Measurements from ENCODE around the gene CYGB. TPM values are rescaled to one million over a fixed set of nuclear protein-coding genes. Genes with fewer than 3 reads are reported as not detected.
A peak's percentile ranks its signal among the peaks of the same experiment; 100 is the strongest.
"Not testable (repeated sequence)": the region's sequence is repeated elsewhere in the genome, so short reads cannot be mapped to it uniquely, and the experiment has no call there.

CYGB gene
- total RNA-seq, 2 donors from 2014 or later: 7.0 to 13.8 TPM

- Histone ChIP-seq H3K27me3 (replicated peaks; ENCODE audit: insufficient read depth) (no peaks in the 10 kb centered on the region), H3K4me1 (replicated peaks) (peaks cover 7% of the 10 kb centered on the region), H3K27ac (no peak overlapping the region), H3K9me3 (no peaks in the 10 kb centered on the region), H3K4me3 (no peak overlapping the region), H3K36me3 (no peaks in the 10 kb centered on the region)
- WGBS: 92% methylated on average over 7 of the region's 7 CpGs
- intact Hi-C loops (cut with DNase I): loop anchor here (5.0 kb wide), 1 partner anchor 196 kb away; no protein-coding TSS in a partner anchor
- no peak for DNase-seq (ENCODE audit: low spot score)
- TF ChIP-seq POLR2AphosphoS5 (IDR thresholded peaks at IDR 0.05) (no peak), CTCF (IDR thresholded peaks at IDR 0.05) (no peak), POLR2A (IDR thresholded peaks at IDR 0.05) (no peak)
Measured at GRCh38 chr17:76521262-76521661, 16.2 kb downstream of the CYGB start.

- intact Hi-C loops (cut with DNase I): no loop called here
- H3K4me3 ChIP-seq: no peak overlapping the region
- H3K36me3 ChIP-seq: no peaks in the 10 kb centered on the region
- no peaks in the 10 kb centered on the region for H3K4me1 ChIP-seq (replicated peaks)
- H3K27me3 ChIP-seq (replicated peaks; ENCODE audit: insufficient read depth): no peaks in the 10 kb centered on the region
- H3K27ac ChIP-seq: no peak overlapping the region
- 61% methylated on average over 15 of the region's 15 CpGs for WGBS
- H3K9me3 ChIP-seq: no peaks in the 10 kb centered on the region
- no peak for TF ChIP-seq POLR2A (IDR thresholded peaks at IDR 0.05)
- no peak for TF ChIP-seq POLR2AphosphoS5 (IDR thresholded peaks at IDR 0.05)
- TF ChIP-seq CTCF (IDR thresholded peaks at IDR 0.05): no peak
- no peak for DNase-seq (ENCODE audit: low spot score)
Measured at GRCh38 chr17:76519048-76519966, 18.2 kb downstream of the CYGB start.

- 87% methylated on average over 11 of the region's 11 CpGs for WGBS
- no peaks in the 10 kb centered on the region for H3K27me3 ChIP-seq (replicated peaks; ENCODE audit: insufficient read depth)
- no peak overlapping the region for H3K4me3 ChIP-seq
- H3K9me3 ChIP-seq: no peaks in the 10 kb centered on the region
- H3K4me1 ChIP-seq (replicated peaks): no peaks in the 10 kb centered on the region
- TF ChIP-seq POLR2A (IDR thresholded peaks at IDR 0.05) (no peak), POLR2AphosphoS5 (IDR thresholded peaks at IDR 0.05) (no peak), CTCF (IDR thresholded peaks at IDR 0.05) (no peak)
- no peaks in the 10 kb centered on the region for H3K36me3 ChIP-seq
- intact Hi-C loops (cut with DNase I): no loop called here
- H3K27ac ChIP-seq: no peak overlapping the region
- DNase-seq (ENCODE audit: low spot score): no peak
Measured at GRCh38 chr17:76517638-76518038, 19.9 kb downstream of the CYGB start.

- 18% methylated on average over 22 of the region's 22 CpGs for WGBS
- Histone ChIP-seq H3K27ac (peak overlapping the region; percentile 50 to 60), H3K9me3 (no peaks in the 10 kb centered on the region), H3K36me3 (no peaks in the 10 kb centered on the region), H3K27me3 (replicated peaks; ENCODE audit: insufficient read depth) (no peaks in the 10 kb centered on the region), H3K4me1 (replicated peaks) (no peaks in the 10 kb centered on the region), H3K4me3 (no peak overlapping the region)
- intact Hi-C loops (cut with DNase I): no loop called here
- peak; percentile 36 for DNase-seq (ENCODE audit: low spot score)
- TF ChIP-seq POLR2A (IDR thresholded peaks at IDR 0.05) (no peak), POLR2AphosphoS5 (IDR thresholded peaks at IDR 0.05) (peak; percentile 48)
Measured at GRCh38 chr17:76515274-76515949, 22.1 kb downstream of the CYGB start.

- H3K36me3 ChIP-seq; DNase-seq (ENCODE audit: low spot score); H3K27me3 ChIP-seq (replicated peaks; ENCODE audit: insufficient read depth); H3K4me1 ChIP-seq (replicated peaks); H3K27ac ChIP-seq; H3K4me3 ChIP-seq; intact Hi-C loops (cut with DNase I); H3K9me3 ChIP-seq: not testable (repeated sequence)
- WGBS: 95% methylated on average over 6 of the region's 6 CpGs
Measured at GRCh38 chr17:76514355-76514754, 23.2 kb downstream of the CYGB start.
